HepG2 (cell line): ENCODE measurements around the gene DUS1L. TPM values are rescaled to one million over a fixed set of nuclear protein-coding genes. Genes with fewer than 3 reads are reported as not detected.

Source experiments
- AHR ChIP-seq: IDR thresholded peaks from 2 replicates; pipeline ENCODE4 v1.6.1; 2018; ENCODE audit warnings: missing genetic modification reagents, missing compliant biosample characterization
- AKAP8 ChIP-seq: sonication (generic); formaldehyde crosslinking; IDR thresholded peaks from 2 replicates; pipeline ENCODE4 v1.5.1; 2020; ENCODE audit warnings: mild to moderate bottlenecking, missing genetic modification reagents
- HMG20A ChIP-seq: IDR thresholded peaks from 2 replicates; pipeline ENCODE4 v1.6.1; 2016; ENCODE audit warnings: borderline replicate concordance
- JUND ChIP-seq: sonication (generic); formaldehyde crosslinking; IDR thresholded peaks from 2 replicates; pipeline ENCODE4 v1.8.0; 2022; ENCODE audit warnings: mild to moderate bottlenecking, missing genetic modification reagents
- KLF13 ChIP-seq: sonication (generic); formaldehyde crosslinking; IDR thresholded peaks from 2 replicates; pipeline ENCODE4 v1.4.0; 2020; ENCODE audit warnings: mild to moderate bottlenecking, missing genetic modification reagents
- MEIS1 ChIP-seq: sonication (generic); formaldehyde crosslinking; IDR thresholded peaks from 2 replicates; pipeline ENCODE4 v1.9.0; 2021; ENCODE audit warnings: mild to moderate bottlenecking, missing genetic modification reagents, moderate library complexity, borderline replicate concordance
- NR3C1 ChIP-seq: sonication (generic); formaldehyde crosslinking; IDR thresholded peaks from 2 replicates; pipeline ENCODE4 v1.4.0; 2020; ENCODE audit warnings: missing genetic modification reagents
- PITX1 ChIP-seq: sonication (generic); formaldehyde crosslinking; IDR thresholded peaks from 2 replicates; pipeline ENCODE4 v1.5.1; 2020; ENCODE audit warnings: mild to moderate bottlenecking, missing genetic modification reagents
- RFX1 ChIP-seq: fragments of 450-650 bp; IDR thresholded peaks from 2 replicates; pipeline ENCODE4 v1.6.1; 2017
- SMAD3 ChIP-seq: sonication (generic); formaldehyde crosslinking; IDR thresholded peaks from 2 replicates; pipeline ENCODE4 v1.4.0; 2020; ENCODE audit warnings: missing genetic modification reagents
- SNAPC2 ChIP-seq: sonication (generic); formaldehyde crosslinking; IDR thresholded peaks from 2 replicates; pipeline ENCODE4 v1.8.1; 2022; ENCODE audit warnings: mild to moderate bottlenecking, missing genetic modification reagents
- TBX3 ChIP-seq: fragments of 450-650 bp; IDR thresholded peaks from 2 replicates; pipeline ENCODE4 v1.6.1; 2017; ENCODE audit warnings: antibody characterized with exemption, mild to moderate bottlenecking, inconsistent platforms, borderline replicate concordance
- ZFP90 ChIP-seq: sonication (generic); formaldehyde crosslinking; IDR thresholded peaks from 2 replicates; pipeline ENCODE4 v1.8.0; 2022; ENCODE audit warnings: missing genetic modification reagents, mild to moderate bottlenecking, inconsistent platforms, borderline replicate concordance
- ZFYVE20 ChIP-seq: sonication (generic); formaldehyde crosslinking; IDR thresholded peaks from 2 replicates; pipeline ENCODE4 v1.8.0; 2023; ENCODE audit warnings: low read depth, mild to moderate bottlenecking, moderate library complexity, missing genetic modification reagents, borderline replicate concordance
- ZNF234 ChIP-seq: sonication (generic); formaldehyde crosslinking; conservative IDR thresholded peaks from 2 replicates; pipeline ENCODE4 v1.5.1; 2020; ENCODE audit warnings: mild to moderate bottlenecking, missing genetic modification reagents
- ZNF343 ChIP-seq: sonication (generic); formaldehyde crosslinking; IDR thresholded peaks from 2 replicates; pipeline ENCODE4 v1.4.0; 2020; ENCODE audit warnings: mild to moderate bottlenecking, missing genetic modification reagents
- ZNF432 ChIP-seq: sonication (generic); formaldehyde crosslinking; IDR thresholded peaks from 2 replicates; pipeline ENCODE4 v1.5.0; 2020; ENCODE audit warnings: missing genetic modification reagents, mild to moderate bottlenecking, borderline replicate concordance
- ZNF496 ChIP-seq: sonication (generic); formaldehyde crosslinking; IDR thresholded peaks from 2 replicates; pipeline ENCODE4 v1.8.1; 2023; ENCODE audit warnings: mild to moderate bottlenecking, moderate library complexity, missing genetic modification reagents; ENCODE audit not compliant: insufficient replicate concordance
- ZNF557 ChIP-seq: sonication (generic); formaldehyde crosslinking; IDR thresholded peaks from 2 replicates; pipeline ENCODE4 v1.4.0; 2020; ENCODE audit warnings: missing genetic modification reagents
- ZNF563 ChIP-seq: sonication (generic); formaldehyde crosslinking; IDR thresholded peaks from 2 replicates; pipeline ENCODE4 v1.8.0; 2022; ENCODE audit warnings: mild to moderate bottlenecking, moderate library complexity, missing genetic modification reagents
- ZNF652 ChIP-seq: IDR thresholded peaks from 2 replicates; pipeline ENCODE4 v1.6.1; 2016; ENCODE audit warnings: low read depth, borderline replicate concordance
- ZNF724P ChIP-seq: sonication (generic); formaldehyde crosslinking; IDR thresholded peaks from 2 replicates; pipeline ENCODE4 v1.8.0; 2022; ENCODE audit warnings: missing genetic modification reagents, borderline replicate concordance
- polyA plus RNA-seq, 8 experiments: library from polyadenylated mRNA; depleted of rRNA in 3 of 8; stranded (reverse) in 7 of 8; unstranded in 1 of 8; fragments of >200 nt; fragmentation: Illumina TruSeq in 4 of 8; extraction: Trizol in 4 of 8; gene quantifications; 2 replicates each; pipeline versions ENCODE4 v1.2.1 to v1.2.3, GENCODE V29; 2011 to 2016; ENCODE audit warnings: low read depth in 4 of 8, missing spikeins in 1 of 8, mixed read lengths in 1 of 8; ENCODE audit not compliant: insufficient read depth in 1 of 8
- total RNA-seq, 5 experiments: library from RNA; depleted of rRNA; stranded (reverse); fragments of >200 nt; fragmentation: Illumina TruSeq; extraction: Trizol; gene quantifications; 2 replicates each; pipeline ENCODE4 v1.2.3, GENCODE V29; 2016; ENCODE audit warnings: low read depth in 1 of 5
- TF ChIP-seq, protein P1 (sequence below): sonication (generic); formaldehyde crosslinking; IDR thresholded peaks from 2 replicates; pipeline ENCODE4 v1.4.0; 2020; ENCODE audit warnings: missing genetic modification reagents, mild to moderate bottlenecking, borderline replicate concordance
- TF ChIP-seq, protein P2 (sequence below): sonication (generic); formaldehyde crosslinking; IDR thresholded peaks from 2 replicates; pipeline ENCODE4 v1.5.1; 2020; ENCODE audit warnings: missing genetic modification reagents, mild to moderate bottlenecking, borderline replicate concordance
- TF ChIP-seq, protein P3 (sequence below): sonication (generic); formaldehyde crosslinking; IDR thresholded peaks from 2 replicates; pipeline ENCODE4 v1.4.0; 2020; ENCODE audit warnings: missing genetic modification reagents

Gene DUS1L
- total and polyA plus RNA-seq, 2 of the 13 experiments (the other 11 are each of a cell fraction or from before 2014, with no cell fraction given), result 81.0 to 109 TPM

DNA sequence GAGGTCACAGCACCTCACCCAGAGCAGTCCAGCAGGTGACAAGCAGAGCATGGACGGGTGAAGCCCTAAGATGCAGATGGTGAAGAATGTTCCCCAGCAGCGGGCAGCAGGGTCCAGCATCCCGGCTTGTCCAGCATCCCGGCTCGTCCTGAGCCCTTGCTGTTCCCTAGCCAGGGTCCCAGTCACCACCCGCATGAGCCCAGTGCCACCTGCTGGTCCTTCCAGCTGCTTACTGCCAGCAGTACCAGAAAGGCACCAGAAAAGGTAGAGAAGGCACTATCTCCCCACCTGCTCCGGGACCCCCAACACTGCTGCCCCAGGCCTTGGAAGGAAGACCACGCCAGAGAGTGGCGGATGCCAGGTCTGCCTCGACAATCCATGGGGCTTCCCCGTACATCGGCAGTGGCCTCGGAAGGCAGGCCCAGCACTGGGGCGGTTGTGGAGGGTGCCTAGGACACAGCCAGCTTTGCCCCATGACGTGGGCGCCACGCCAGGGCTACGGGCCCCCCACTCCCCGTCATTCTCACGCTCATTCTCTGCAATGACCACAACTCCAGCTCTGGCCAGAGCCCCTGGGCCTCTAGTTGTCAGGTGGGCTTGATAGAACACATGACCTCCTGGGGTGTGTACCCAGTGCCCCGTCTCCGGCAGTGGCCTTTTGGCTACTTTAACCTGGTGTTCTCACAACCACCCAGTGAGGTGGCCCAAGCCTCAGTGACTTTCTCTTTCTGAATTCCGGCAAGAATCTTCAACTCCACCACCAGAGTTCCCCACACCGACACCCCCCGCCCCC, 44.3 kb downstream of the DUS1L start (continued):
- TF ChIP-seq KLF13, result no peak; the same call in 1 of the 2 replicates
- TF ChIP-seq, protein P1, sequence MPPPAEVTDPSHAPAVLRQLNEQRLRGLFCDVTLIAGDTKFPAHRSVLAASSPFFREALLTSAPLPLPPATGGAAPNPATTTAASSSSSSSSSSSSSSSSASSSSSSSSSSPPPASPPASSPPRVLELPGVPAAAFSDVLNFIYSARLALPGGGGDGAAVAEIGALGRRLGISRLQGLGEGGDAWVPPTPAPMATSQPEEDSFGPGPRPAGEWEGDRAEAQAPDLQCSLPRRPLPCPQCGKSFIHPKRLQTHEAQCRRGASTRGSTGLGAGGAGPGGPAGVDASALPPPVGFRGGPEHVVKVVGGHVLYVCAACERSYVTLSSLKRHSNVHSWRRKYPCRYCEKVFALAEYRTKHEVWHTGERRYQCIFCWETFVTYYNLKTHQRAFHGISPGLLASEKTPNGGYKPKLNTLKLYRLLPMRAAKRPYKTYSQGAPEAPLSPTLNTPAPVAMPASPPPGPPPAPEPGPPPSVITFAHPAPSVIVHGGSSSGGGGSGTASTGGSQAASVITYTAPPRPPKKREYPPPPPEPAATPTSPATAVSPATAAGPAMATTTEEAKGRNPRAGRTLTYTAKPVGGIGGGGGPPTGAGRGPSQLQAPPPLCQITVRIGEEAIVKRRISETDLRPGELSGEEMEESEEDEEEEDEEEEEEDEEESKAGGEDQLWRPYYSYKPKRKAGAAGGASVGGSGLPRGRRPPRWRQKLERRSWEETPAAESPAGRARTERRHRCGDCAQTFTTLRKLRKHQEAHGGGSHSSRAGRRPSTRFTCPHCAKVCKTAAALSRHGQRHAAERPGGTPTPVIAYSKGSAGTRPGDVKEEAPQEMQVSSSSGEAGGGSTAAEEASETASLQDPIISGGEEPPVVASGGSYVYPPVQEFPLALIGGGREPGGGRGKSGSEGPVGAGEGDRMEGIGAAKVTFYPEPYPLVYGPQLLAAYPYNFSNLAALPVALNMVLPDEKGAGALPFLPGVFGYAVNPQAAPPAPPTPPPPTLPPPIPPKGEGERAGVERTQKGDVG (CRISPR knock-in tag), result no peak; the same call in 1 of the 2 replicates
- peak; percentile 99 for TF ChIP-seq AKAP8 (CRISPR knock-in tag)
- TF ChIP-seq, protein P2, sequence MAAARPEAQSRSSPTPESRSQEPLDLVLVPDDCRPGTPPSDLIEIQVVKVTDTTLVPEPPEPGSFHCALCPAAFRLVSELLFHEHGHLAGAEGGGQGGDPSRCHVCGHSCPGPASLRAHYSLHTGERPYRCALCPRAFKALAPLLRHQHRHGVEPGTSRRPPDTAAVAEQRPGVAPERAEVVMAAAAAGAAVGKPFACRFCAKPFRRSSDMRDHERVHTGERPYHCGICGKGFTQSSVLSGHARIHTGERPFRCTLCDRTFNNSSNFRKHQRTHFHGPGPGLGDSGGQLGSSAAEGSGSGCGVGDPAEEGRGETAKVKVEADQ (CRISPR knock-in tag), result peak; percentile 77
- no peak for TF ChIP-seq RFX1
- peak; percentile 17; the same call in 1 of the 2 replicates for TF ChIP-seq JUND
- TF ChIP-seq MEIS1, result no peak; the same call in 1 of the 2 replicates
- TF ChIP-seq SMAD3 (CRISPR knock-in tag), result peak; percentile 21; the same call in 1 of the 2 replicates
- peak; percentile 91; the same call in 1 of the 2 replicates for TF ChIP-seq ZNF724P
- 0 out of 2 replicates have a peak, but pooled peaks have one; percentile 10 for TF ChIP-seq HMG20A
- 0 out of 2 replicates have a peak, but pooled peaks have one; percentile 29 for TF ChIP-seq ZNF557 (CRISPR knock-in tag)
- TF ChIP-seq, protein P3, sequence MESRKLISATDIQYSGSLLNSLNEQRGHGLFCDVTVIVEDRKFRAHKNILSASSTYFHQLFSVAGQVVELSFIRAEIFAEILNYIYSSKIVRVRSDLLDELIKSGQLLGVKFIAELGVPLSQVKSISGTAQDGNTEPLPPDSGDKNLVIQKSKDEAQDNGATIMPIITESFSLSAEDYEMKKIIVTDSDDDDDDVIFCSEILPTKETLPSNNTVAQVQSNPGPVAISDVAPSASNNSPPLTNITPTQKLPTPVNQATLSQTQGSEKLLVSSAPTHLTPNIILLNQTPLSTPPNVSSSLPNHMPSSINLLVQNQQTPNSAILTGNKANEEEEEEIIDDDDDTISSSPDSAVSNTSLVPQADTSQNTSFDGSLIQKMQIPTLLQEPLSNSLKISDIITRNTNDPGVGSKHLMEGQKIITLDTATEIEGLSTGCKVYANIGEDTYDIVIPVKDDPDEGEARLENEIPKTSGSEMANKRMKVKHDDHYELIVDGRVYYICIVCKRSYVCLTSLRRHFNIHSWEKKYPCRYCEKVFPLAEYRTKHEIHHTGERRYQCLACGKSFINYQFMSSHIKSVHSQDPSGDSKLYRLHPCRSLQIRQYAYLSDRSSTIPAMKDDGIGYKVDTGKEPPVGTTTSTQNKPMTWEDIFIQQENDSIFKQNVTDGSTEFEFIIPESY (CRISPR knock-in tag), result peak; percentile 70
- TF ChIP-seq ZFP90 (CRISPR knock-in tag), result peak; percentile 84; the same call in 1 of the 2 replicates
- TF ChIP-seq AHR, result 0 out of 2 replicates have a peak, but pooled peaks have one; percentile 52
- TF ChIP-seq SNAPC2 (CRISPR knock-in tag), result 0 out of 2 replicates have a peak, but pooled peaks have one; percentile 56
- TF ChIP-seq ZFYVE20, result no peak
- no peak for TF ChIP-seq ZNF234 (CRISPR knock-in tag)
- no peak for TF ChIP-seq ZNF496 (CRISPR knock-in tag)
- TF ChIP-seq ZNF432, result no peak
- no peak for TF ChIP-seq ZNF652
- peak; percentile 64 for TF ChIP-seq PITX1
- no peak for TF ChIP-seq ZNF563 (CRISPR knock-in tag)
- no peak for TF ChIP-seq NR3C1 (CRISPR knock-in tag)
- TF ChIP-seq TBX3, result no peak
- no peak for TF ChIP-seq ZNF343 (CRISPR knock-in tag)
